Measurements from ENCODE around the gene COX10.
"Not testable (repeated sequence)": the region's sequence is repeated elsewhere in the genome, so short reads cannot be mapped to it uniquely, and the experiment has no call there.

DNA sequence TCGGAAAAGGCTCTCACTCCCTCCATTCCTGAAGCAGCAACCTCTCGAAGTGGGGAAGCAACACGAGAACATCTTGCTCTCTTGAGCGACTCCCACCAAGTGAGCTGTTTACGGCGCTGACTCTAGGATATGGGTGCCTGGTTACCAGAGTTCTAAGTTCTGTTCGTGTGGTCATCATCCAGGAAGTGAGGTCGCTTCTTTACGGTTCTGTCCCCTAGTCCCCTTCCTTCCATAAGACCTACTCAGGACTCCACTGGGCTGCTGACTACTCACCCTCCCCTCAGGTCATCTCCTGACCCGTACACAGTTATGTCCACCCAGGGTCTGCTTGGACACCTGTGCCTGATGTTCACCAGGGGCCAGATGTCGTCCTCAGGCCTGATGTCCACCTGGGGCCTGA lies 167.5 kb downstream of the COX10 start, which contains the start of gene CDRT15:
- TF ChIP-seq CTCF, POLR2A (IDR thresholded peaks at IDR 0.05): not testable (repeated sequence)

All from esophagus squamous epithelium (tissue), 4 donors.